ENCODE measurements around the gene SYTL4.

SYTL4 gene

DNA sequence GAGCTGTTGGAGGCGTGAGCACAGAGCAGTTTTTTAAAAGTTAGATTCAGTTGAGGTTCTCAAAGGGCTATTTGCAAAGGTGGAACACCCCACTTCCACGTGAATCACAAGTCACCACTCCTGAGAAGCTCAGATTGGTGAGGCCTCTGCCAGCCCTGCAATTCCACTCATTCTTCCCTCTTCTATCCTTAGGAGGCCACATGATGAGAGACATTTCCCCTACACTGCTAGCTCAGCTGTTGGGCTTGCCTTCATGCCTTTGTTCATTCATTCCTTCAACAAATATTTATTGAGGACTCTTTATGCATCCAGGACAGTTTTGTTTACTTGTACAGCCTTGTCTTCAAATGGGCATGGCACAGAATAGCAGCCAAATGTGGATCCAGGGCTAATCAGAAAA lies 84.2 kb downstream of the SYTL4 start:
- no peak for DNase-seq (ENCODE audit: low spot score)

DNA sequence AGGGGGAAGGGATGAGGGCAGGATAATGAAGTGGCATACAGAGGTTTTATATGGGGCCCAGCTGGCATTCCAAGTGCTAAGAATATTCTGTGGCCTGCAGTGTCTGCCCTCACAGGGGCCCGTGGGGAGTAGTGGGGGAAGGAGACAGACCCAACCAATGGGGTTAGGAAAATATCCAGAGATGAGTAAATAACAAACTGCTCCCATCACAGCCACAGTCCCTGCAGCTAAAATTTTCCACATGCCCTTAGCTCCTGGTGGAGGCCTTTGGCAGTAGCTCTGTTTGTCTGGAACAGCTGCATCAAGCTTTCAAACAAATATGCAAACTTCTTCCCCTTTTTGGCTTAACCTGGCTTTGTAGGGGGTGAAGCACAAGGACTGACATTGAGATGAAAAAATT lies 84.8 kb downstream of the SYTL4 start:
- no peak for DNase-seq (ENCODE audit: low spot score)

DNA sequence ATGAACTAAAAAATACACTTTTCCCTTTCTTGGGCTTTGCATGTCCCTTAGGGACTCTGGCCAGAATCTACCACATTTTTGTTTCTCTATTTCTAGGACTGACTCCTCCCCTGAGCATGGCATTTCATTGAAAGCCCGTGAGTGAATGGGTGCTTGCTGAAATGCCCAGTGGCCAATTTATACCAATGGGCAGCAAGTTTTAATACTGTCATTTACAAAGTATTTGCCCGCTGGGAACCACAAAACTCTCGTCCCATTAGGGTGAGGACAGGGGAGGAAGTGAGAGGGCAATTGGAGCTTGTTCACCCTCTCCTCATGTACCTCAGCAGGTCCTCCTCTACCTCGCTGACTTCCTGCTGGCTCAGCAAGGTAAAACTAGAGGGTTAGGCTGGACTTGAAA lies 86.8 kb downstream of the SYTL4 start:
- no peak for DNase-seq (ENCODE audit: low spot score)

DNA sequence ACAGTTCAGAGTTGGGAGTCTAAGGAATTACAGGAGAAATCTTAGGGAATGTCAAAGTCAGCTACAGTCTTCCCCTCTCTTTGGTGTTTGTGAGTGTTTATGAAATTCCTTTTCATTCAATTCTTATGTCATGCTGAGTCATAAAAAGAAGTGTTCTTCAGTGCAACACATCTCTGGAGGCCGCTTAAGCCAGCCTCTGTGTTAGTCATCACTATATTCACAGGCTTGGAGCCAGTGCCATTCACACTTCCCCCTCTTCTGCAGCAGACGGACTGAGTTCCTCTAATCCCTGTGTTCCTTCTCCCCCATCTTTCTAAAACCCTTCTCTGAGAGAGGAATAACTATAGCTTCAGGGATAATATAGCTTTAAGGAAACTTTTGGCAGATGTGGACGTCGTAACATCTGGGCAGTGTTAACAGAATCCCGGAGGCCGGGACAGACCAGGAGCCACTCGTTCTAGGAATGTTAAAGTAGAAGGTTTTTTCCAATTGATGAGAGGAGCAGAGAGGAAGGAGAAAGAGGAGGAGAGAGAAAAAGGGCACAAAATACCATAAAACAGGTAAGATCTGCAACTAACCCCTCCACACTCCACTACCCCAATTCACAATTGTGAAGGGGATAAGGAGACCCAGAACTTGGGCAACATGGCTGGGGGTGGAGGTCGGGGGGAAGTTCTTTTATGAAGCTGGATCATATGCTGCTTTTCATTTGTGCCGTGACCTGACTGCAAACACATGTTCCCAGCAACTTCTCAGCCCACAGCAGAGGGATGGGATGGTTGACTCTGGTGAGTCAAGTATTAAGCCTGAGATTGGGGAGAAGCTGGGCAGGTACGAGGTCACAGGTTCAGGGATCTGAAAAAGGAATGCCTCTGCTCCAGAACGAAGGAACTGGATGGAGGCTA lies 87.7 kb downstream of the SYTL4 start, which contains the start of gene SRPX2:
Gene SRPX2 (plus strand): TSS at position 244 of the 905 bp plus-strand sequence. CDS start 2,124 bp downstream, outside the sequence.
- no peak for DNase-seq (ENCODE audit: low spot score)

DNA sequence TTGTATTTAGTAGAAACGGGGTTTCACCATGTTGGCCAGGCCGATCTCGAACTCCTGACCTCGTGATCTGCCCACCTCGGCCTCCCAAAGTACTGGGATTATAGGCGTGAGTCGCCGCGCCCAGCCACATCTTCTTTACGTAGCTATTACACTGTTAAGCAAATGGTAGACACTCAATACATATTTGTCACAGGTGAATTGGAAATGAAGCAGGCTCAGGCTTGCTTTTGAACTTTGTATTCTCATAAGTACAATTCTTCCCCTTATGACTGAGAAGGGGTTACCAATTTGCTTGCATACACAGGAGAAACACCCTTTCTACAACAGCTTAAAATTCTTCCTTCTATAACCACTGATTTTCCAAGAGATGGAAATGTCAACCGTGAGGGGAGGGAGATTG lies 88.7 kb downstream of the SYTL4 start:
- no peak for DNase-seq (ENCODE audit: low spot score)

DNA sequence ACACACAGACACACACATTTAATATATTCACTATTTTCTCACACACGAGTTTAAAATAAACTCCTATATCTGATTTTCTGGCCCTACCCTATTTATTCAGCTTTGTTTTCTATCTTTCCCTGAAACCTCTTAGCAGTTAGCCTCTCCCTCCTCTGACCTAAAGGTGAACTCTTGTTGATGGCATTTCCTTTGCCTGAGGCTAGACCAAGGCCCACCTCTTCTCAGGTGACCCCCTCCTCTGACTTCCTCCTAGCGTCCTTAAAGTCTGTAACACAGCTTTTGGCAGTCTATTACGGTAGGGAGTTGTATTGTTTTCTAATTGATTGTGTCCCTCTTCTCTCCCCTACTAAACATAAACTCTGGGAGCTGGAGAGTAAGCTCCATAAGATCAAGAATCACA lies 89.6 kb downstream of the SYTL4 start:
- DNase-seq (ENCODE audit: low spot score) = no peak

DNA sequence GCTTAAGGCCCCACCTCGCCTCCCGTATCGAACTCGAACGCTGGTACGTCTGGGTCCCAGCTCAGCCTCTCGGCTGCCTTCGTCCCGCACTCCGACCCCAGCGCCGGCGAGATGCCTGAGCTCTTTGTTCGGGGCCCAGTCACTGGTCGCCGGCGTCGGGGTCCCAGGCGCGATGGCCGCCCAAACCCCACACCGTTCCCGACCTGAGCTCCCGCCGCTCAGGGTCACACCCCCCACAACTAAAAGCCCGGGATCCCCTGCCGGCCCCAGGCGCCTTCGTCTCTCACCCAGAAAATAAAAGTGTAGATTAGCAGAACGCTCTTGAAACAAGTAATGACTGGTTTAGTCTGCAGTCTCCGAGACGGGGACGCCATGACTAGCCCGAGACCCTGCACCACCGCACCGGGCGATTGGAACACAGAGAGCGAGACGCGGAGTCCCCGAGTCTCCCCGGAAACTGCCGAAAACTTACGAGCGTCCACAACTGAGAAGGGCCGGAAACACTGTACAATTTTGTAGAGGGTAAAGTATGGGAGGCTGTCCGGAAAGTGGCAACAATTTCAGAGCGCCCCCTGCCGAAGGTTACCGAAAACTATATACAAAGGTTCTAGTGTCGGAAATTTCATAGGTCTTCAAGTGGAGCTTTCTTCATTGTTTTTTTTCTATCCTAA lies 95.5 kb downstream of the SYTL4 start, which contains the start of gene TSPAN6:
Gene TSPAN6 (minus strand): TSS at position 486 of the 671 bp plus-strand sequence. CDS start 112 bp downstream, at position 374.
- peak; percentile 73 for DNase-seq (ENCODE audit: low spot score)

DNA sequence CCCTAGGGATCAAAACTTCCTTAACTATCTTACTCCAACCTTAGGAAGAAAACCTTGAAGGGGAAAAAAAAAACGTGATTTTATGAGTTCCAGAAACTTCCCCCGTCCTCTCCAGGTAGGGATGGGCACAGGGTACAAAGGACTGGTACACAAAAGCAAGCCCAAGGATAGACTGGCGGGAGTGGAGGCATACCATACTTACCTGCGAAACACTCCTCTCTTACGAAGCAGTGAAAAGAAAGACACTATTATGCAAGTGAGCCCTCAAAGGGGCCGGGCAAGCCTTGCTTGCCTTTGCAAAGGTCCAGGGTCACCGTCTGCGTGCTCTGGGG lies 96.0 kb downstream of the SYTL4 start:
- DNase-seq (ENCODE audit: low spot score) = no peak

DNA sequence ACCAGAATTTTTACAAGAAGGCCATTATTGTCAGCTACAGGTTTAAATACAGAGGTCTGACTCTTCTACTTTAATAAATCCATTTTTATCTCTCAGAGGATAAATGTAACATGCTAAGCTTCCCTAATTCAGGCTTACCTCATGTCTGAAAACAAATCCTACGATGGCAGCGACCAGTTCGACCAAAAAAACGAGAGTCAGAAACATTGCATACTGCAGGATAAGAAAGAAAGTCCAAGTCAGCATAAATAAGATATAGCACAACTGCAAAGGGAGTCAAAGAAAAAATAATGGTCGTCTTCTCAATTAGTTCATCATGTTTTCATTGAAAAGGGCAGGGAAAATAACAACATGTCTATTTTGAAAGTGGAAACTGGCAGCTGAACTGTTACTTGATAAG lies 96.9 kb downstream of the SYTL4 start:
- DNase-seq (ENCODE audit: low spot score) = no peak

DNA sequence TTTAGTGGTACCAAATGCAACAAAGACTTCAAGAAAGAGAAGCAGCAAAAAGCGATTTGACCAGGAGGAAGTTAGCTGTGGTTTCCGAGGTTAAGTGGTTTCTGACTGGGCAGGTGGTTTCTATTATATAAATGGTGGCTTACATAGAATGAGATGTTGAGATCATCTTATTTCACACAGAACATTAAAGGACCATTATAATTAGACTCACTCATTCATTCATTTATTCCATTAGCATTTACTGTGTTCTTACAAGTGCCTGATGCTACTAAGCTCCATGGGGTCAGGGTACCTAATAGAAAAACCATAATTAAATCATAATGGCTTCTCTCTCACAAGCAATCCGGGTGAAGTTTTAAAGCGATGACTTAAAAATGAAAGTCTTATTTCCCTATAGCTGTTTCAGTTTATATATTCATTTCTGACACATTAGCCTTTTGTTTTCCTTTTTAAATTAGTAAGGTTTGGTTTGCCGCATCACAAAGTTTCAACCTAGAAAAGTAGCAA lies 105.9 kb downstream of the SYTL4 start:
- DNase-seq (ENCODE audit: low spot score) = no peak
